Loucy (cell line): Measurements from ENCODE around the gene BHMT.

Experiments
- H2AFZ ChIP-seq: fragments of 200-600 bp; sonication (generic); 2 replicates; pipeline ENCODE4 v1.6.0; 2016; ENCODE audit warnings: antibody characterized with exemption, mild to moderate bottlenecking, low read length, moderate library complexity
- H3F3A ChIP-seq: fragments of 200-600 bp; 2 replicates; pipeline ENCODE4 v1.6.0; 2016; ENCODE audit warnings: antibody characterized with exemption, low read depth, mild to moderate bottlenecking
- H3K27me3 ChIP-seq: fragments of 200-600 bp; sonication (generic); 2 replicates; pipeline ENCODE4 v1.6.1; 2014; ENCODE audit warnings: low read length, mild to moderate bottlenecking; ENCODE audit not compliant: insufficient read depth, poor library complexity, severe bottlenecking
- H3K36me3 ChIP-seq: fragments of 200-600 bp; sonication (generic); 2 replicates; pipeline ENCODE4 v1.6.1; 2016; ENCODE audit warnings: low read length; ENCODE audit not compliant: insufficient read depth
- H3K4me1 ChIP-seq: fragments of 200-600 bp; sonication (generic); 2 replicates; pipeline ENCODE4 v1.5.1; 2014; ENCODE audit warnings: low read length, mild to moderate bottlenecking; ENCODE audit not compliant: insufficient read depth, poor library complexity, severe bottlenecking
- H3K4me2 ChIP-seq: fragments of 200-600 bp; sonication (generic); 2 replicates; pipeline ENCODE4 v1.6.0; 2014; ENCODE audit warnings: antibody characterized with exemption, low read length, low read depth, mild to moderate bottlenecking; ENCODE audit not compliant: poor library complexity, severe bottlenecking
- H3K4me3 ChIP-seq: fragments of 200-600 bp; sonication (generic); 2 replicates; pipeline ENCODE4 v1.5.1; 2014; ENCODE audit warnings: low read length, mild to moderate bottlenecking, mixed read lengths; ENCODE audit not compliant: poor library complexity, severe bottlenecking
- H3K79me2 ChIP-seq: fragments of 200-600 bp; sonication (generic); 2 replicates; pipeline ENCODE4 v1.6.1; 2014; ENCODE audit warnings: low read length; ENCODE audit not compliant: insufficient read depth
- H3K9ac ChIP-seq: fragments of 200-600 bp; sonication (generic); 2 replicates; pipeline ENCODE4 v1.6.0; 2014; ENCODE audit warnings: mild to moderate bottlenecking, low read depth, low read length, moderate library complexity; ENCODE audit not compliant: poor library complexity, severe bottlenecking
- H3K9me2 ChIP-seq: fragments of 200-600 bp; sonication (generic); replicated peaks from 2 replicates; pipeline ENCODE4 v1.6.1; 2016; ENCODE audit warnings: low read depth, low read length, mixed read lengths
- H3K9me3 ChIP-seq: fragments of 200-600 bp; sonication (generic); 2 replicates; pipeline ENCODE4 v1.6.1; 2014; ENCODE audit warnings: mild to moderate bottlenecking, antibody characterized with exemption, low read length, low read depth; ENCODE audit not compliant: insufficient read depth
- H4K20me1 ChIP-seq: fragments of 200-600 bp; sonication (generic); 2 replicates; pipeline ENCODE4 v1.6.0; 2014; ENCODE audit warnings: antibody characterized with exemption, low read length, mild to moderate bottlenecking; ENCODE audit not compliant: insufficient read depth, poor library complexity, severe bottlenecking
- CTCF ChIP-seq: fragments of 200-600 bp; sonication (generic); conservative IDR thresholded peaks from 2 replicates; pipeline ENCODE4 v1.5.1; 2014; ENCODE audit warnings: mild to moderate bottlenecking, antibody characterized with exemption, low read length
- EZH2phosphoT487 ChIP-seq: fragments of 200-600 bp; IDR thresholded peaks from 2 replicates; pipeline ENCODE4 v1.6.1; 2018; ENCODE audit warnings: antibody characterized with exemption, mild to moderate bottlenecking, moderate library complexity, borderline replicate concordance

The BHMT gene

GRCh38 chr5:79140553-79140952, 28.9 kb downstream of the BHMT start:
- Histone ChIP-seq H3K36me3 (no peaks in the 10 kb centered on the region), H3F3A (no peaks in the 10 kb centered on the region), H3K9ac (no peak overlapping the region), H3K79me2 (no peaks in the 10 kb centered on the region), H3K9me2 (no peaks in the 10 kb centered on the region), H4K20me1 (no peaks in the 10 kb centered on the region), H3K4me2 (no peak overlapping the region), H2AFZ (no peak overlapping the region), H3K27me3 (no peaks in the 10 kb centered on the region), H3K4me3 (no peak overlapping the region), H3K9me3 (no peaks in the 10 kb centered on the region), H3K4me1 (no peaks in the 10 kb centered on the region)
- TF ChIP-seq CTCF (no peak), EZH2phosphoT487 (no peak)

- Histone ChIP-seq H3K4me2 (no peak overlapping the region), H3K4me1 (no peaks in the 10 kb centered on the region), H3K27me3 (no peaks in the 10 kb centered on the region), H3F3A (no peaks in the 10 kb centered on the region), H4K20me1 (no peaks in the 10 kb centered on the region), H3K9ac (no peak overlapping the region), H3K79me2 (no peaks in the 10 kb centered on the region), H3K36me3 (no peaks in the 10 kb centered on the region), H3K9me2 (no peaks in the 10 kb centered on the region), H2AFZ (peak overlapping the region; percentile 30; the same call in 1 of the 2 replicates), H3K9me3 (no peaks in the 10 kb centered on the region), H3K4me3 (no peak overlapping the region)
- TF ChIP-seq EZH2phosphoT487 (no peak), CTCF (no peak)
Measured at GRCh38 chr5:79143684-79144379, 32.2 kb downstream of the BHMT start.

- H4K20me1 ChIP-seq: no peaks in the 10 kb centered on the region
- no peaks in the 10 kb centered on the region for H3K9me3 ChIP-seq
- no peaks in the 10 kb centered on the region for H3K27me3 ChIP-seq
- H3K9ac ChIP-seq: no peak overlapping the region
- H3K4me1 ChIP-seq: no peaks in the 10 kb centered on the region
- H3K4me3 ChIP-seq: no peak overlapping the region
- H3K4me2 ChIP-seq: no peak overlapping the region
- no peak overlapping the region for H2AFZ ChIP-seq
- no peaks in the 10 kb centered on the region for H3F3A ChIP-seq
- no peaks in the 10 kb centered on the region for H3K79me2 ChIP-seq
- H3K9me2 ChIP-seq: no peaks in the 10 kb centered on the region
- no peaks in the 10 kb centered on the region for H3K36me3 ChIP-seq
- TF ChIP-seq CTCF (no peak), EZH2phosphoT487 (no peak)
Measured at GRCh38 chr5:79147076-79147475, 35.5 kb downstream of the BHMT start.
